GM19023 (cell line): ENCODE data around the gene RAB3IL1.
A peak's percentile ranks its signal among the peaks of the same experiment; 100 is the strongest.

Experiments used
- ATAC-seq: cut with Tn5 transposase; IDR thresholded peaks from one replicate; pipeline ENCODE4 v1.9.1; 2021; ENCODE audit warnings: mild to moderate bottlenecking, moderate library complexity; ENCODE audit not compliant: unreplicated experiment

The RAB3IL1 gene

DNA sequence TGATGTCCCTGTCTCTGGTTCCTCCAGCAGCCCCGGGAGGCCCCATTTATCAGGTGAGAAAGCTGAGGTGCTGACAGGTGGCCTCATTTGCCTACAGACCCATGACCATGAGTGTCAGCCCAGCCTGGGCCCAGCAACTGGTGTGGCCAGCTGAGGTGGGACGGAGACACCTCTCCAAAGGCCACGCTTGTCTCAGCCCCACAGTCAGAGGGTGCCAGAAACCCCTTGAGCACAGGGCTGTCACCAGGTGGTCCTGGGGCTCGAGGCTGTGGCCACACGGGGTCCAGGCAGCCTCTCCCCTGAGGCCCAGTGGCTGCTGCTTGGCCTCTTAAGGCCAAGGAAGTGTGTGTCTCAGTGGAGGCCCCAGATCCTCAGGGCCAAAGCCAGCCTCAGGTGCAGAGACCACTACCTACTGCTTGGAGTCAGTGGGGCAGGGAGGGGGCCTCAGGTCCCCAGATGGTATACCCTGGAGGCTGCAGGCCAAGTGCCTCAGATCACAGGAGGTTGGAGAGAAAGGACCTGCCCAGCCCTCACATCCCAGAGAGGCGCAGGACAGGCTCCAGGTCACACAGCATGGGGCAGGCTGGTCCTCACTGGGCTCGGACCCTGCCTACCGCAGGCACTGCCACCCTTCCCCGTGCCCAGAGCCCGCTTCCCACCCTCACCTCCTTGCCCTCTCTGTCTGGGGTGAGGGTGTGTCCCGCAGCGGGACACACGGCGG is 11.4 kb downstream of the RAB3IL1 start:
- no peak for ATAC-seq

DNA sequence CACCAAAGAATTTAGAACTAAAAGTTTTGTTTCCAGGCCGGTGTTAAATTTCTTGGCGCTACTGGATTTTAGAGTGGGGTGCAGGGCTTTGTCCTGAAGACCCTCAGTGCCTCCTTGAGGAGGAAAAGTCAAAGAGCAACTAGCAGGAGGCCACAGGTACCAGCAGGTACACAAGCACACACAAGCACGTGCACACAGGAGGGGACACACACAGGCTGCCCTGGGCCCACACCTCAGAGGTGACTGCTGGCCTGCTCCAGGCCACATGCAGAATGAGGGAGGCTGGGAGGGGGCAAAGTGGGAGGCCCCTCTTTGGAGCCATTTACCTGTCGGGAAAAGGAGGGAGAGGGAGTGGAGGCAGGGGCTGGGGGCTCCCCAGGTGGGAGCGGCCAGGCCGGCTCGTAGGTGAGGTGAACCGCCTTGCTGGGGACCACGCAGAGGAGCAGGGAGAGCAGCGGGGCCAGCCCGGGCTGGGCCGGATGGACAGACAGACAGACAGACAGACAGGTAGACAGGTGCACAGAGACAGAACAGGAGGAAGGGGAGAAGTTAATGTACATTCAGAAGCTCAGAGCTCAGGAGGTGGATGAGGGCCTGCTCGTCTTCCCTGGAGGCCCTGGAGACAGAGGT is 12.2 kb downstream of the RAB3IL1 start:
- ATAC-seq: no peak

DNA sequence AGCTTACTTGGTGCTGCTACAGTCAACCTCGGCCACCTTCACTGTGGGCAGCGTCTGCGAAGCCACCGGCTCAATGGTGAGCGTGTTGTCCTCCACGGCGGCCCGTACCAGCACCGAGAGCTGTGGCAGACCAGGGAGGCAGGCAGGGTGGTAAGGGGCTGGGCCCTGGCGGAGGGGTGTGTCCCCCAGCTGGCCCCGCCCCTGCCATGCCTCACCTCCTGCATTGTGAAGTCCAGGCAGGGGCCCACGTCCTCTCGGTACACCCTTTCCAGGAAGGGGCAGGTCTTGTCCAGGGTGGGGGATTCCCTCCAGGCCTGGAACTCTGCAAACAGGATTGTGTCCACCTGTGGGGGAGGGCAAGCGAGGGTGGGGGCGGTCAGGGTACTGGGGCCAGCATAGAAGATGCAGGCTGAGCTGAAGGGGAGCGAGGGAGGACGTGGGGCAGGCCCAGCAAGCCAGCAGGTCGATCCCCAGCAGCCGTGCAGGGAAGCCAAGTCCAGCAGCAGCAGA is 12.8 kb downstream of the RAB3IL1 start:
- no peak for ATAC-seq

DNA sequence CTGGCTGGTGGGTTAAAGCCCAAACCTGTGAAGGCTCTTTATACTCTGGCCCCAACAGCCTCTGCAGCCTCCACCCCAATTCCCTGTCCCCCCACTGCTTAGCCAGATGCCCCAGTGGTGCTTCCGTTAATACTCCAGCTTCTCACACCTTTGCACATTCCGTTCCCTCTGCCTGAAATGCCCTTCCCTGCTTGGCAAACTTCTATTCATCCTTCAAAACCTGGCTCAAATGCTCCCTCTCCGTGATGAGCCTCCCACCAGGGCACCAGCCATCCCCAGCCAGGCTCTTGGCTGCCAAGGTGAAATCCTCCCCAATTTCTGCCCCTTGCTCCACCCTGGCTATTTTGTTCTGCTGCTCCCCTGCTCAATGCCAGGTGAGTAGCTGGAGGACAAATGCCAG is 13.5 kb downstream of the RAB3IL1 start:
- no peak for ATAC-seq

DNA sequence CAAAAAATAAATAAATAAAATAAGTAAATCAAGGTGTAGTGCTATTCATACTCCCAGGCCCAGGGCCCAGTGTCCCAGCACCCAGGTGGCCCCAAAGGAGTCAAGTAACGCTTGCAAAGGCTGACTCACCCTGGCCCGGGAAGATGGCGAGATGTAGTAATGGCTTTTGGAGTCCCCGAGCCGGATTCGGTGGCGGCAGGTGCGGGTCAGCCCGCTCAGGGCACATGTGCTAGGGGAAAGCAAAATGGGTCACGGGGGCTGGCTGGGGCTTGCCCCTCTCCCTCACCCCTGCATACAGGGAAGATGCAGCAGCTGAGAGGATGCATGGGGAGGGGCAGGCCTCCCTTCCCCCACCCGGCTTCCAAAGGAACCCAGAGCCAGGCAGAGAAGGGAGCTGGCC is 15.1 kb downstream of the RAB3IL1 start:
- ATAC-seq: no peak

DNA sequence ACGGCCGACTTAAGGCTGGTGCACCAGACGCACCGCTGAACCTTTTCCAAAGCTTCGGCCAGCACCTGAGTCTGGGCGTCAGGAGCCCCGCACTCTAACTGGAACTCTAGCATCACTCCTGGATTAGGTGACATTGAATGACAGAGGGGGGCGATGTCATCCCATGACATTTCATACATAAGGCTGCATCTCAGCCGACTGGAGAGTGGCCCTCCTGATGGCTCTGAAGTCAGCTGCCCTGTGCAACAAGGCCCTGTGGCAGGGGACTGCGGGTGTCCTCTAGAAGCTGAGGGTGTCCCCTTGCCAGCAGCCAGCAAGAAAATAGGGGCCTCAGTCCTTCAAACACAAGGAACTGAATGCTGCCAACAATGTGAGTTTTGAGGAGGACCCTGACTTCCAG is 16.0 kb downstream of the RAB3IL1 start:
- no peak for ATAC-seq

DNA sequence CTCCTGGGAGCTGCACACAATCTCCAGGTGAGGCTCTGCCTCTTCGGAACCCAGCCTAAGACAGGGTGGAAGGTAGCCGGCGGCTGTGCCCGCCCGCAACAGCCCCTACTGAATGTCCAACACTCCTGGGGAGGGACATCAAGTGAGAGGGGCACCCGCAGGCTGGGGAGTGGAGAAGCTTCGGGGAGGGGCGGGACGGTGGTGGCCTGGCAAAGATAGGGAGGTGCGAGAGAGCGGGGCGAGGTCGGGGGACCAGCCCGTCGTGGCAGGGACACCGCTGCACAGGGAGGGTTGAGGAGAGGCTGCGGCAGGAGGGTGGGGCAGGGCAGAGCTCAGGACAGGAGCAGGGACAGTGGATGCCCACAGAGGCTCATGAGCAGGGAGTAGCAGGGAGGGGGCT is 17.1 kb downstream of the RAB3IL1 start:
- ATAC-seq: no peak

DNA sequence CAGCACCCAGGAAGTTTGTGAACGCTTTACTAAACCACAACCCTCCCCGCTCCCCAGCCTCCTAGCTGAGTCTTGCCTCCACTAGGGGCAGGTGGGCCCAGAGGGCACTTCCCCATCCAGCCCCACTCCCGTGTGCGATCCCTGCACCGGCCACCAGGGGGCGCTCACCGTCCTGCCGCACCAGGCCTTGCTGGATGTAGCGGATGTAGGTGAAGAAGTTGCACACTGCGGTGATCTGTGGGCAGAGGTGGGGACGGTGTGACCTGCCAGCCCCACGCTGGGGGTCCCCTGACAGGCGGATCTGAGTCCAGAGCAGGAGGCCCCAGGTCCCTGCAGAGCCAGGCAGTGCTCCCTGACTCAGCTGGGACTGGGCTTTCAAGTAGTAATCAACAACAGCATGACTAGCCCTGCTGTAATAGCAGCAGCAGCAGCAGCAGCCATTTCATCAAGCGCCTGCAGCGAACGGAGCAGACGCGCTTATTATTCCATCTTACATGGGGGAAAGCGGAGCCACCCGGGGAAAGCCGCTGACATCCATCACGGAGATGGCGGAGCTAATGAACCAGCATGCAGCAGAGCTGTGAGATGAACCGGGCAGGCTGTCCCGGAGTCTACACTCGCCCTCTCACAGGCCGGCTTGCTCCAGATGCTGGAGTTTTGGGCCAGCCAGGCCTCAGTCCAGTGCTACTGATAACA is 18.1 kb downstream of the RAB3IL1 start:
- ATAC-seq: no peak

DNA sequence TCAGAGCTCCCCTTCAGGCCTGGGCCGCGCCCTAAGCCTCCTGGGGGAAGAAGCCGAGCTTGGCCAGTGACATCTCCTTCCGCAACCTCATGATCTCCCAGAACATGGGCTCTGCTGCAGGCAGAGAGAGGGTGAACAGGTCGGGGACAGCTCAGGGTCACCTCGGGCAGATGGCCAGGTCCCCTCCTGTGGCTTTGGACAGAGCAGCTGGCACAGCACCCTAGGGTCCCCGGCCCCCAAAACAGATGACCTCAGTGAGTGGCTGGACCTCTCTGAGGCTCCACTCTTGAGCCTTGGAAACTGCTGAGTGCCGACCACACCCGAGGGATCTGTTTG is 19.2 kb downstream of the RAB3IL1 start:
- ATAC-seq: no peak

DNA sequence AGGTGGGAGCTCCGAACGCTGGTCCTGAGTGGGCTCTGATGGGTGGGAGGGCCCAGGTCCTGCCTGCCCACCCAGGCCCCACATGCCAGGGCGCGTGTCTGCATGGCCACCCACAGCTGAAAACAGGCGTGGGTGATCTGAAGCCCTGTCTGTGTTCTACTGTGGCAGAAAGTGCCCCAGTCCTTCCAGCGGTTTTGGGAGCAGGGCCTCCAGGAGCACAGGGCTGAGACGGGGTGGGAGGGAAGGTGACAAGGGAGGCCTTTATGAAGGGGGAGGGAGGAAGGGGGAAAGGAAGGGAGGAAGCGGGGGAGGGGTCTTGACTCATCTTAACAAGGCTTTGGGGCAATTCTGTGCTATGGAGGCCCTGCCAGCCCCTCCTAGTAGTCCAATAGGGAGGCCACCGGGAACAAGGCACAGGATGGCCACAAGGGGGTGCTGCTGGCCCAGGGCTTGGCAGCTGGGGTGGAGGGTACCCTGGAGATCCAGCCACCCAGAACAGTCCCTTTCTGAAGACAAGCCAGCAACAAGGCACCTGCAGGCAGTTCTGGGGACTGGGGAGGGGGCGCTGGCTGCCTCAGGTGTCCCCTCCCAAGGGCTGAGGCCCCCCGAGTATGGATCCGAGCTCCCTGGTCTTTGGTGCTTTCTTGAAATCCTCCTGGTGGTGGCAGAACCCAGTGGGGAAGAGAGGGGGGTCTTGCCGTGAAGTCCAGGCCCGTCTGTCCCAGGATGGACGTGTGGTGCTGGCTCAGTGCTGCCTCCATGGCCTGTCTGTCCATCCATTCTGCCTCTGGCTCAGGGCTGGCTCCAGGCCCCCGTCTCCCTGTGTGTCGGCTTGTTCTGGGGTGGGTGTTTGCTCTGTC is 19.7 kb downstream of the RAB3IL1 start:
- ATAC-seq: no peak

DNA sequence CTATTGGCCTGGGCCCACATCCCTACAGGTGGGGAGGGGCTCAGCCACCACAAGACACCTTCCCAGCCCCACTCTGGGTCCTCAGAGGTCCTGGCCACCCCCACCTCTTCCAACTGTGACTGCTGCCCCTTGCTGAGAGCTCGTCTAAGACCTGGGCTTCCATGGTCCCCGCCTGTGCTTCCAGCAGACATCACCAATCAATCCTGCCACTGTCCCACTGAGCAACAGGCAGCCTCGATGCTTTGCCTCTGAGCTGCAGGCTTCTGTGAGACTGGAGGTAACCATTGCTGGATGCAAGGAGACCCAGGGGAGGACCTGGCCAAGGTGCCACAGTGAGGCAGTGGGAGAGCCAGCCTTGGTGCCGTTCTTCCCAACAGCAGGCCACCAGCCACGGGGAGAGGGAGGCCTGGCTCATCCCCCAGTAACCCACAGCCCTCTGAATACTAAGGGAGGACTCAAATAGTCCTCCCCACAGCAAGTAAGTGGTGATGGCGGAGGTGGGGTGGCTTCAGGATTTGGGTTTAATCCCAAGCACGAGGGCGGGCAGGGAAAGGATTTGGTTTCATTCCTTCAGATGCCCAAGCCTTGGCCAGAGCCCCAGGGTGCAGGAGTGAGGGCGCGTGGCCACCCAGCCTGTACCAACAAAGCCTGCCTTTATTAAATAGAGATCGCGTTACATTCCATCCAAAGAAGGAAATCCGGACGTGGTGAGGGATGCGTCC is 20.5 kb downstream of the RAB3IL1 start:
- no peak for ATAC-seq

DNA sequence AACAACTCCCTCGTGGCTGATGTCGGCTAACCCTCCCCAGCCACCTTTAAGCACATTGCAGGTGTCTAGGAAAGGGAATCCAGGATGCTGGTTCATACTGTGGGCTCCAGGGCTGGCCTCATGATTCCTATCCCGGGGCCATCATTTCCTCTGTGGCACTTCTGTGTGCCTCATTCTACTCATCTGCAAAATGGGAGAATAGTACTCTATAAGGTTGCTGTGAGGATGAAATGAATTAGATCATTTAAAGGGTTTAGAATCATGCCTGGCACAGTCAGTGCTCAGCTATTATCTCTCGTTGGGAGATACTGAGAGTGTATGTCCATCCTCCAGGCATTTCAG is 21.7 kb downstream of the RAB3IL1 start:
- ATAC-seq: no peak

DNA sequence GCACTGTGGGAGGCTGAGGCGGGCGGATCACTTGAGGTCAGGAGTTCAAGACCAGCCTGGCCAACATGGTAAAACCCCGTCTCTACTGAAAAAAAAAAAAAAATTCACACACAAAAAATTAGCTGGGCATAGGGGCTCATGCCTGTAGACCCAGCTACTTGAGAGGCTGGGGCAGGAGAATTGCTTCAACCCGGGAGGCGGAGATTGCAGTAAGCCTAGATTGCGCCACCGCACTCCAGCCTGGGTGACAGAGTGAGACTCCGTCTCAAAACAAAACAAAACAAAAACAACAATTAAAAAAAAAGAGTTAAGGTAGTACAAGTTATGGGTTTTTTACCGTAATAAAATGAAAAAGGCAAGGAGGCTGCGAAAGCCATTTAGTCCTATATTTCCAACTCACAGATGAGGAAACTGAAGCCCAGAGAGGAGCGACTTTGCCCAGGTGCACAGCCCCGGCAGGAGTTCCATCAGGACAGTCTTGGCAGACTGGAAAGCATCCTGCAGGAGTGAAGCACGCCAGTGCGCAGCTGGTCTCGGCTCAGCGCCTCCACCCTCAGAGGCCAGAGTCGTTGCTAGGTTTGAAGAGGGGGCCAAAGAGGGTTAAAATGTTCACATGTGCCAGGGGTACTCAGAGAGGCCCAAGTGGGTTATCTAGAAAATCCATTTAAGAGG is 22.2 kb downstream of the RAB3IL1 start:
- no peak for ATAC-seq

DNA sequence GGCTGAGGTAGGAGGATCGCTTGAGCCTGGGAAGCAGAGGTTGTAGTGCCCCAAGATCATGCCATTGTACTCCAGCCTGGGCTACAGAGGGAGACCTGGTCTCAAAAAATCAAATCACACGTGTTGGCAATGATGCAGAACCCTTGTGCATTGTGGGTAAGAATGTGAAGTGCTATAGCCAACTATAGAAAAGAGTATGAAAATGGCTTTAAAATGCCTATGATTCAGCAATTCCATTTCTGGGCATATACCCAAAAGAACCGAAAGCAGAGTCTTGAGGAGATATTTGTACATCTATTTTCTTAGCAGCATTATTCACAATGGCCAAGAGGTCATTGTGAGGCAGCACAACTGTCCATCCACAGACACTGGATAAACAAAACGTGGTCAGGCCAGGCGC is 23.4 kb downstream of the RAB3IL1 start:
- no peak for ATAC-seq

DNA sequence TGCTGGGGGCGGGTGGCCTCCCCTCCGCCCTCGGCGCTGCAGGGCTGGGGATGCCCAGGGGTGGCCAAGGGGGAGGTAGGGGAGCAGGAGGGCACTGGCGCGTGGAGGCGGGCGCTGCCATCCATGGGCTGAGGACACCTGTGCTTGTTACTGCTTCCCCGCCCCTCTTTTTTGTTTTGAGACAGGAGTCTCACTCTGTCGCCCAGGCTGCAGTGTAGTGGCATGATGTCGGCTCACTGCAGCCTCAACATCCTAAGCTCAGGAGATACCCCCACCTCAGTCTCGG is 25.3 kb downstream of the RAB3IL1 start:
- ATAC-seq: peak; percentile 40

DNA sequence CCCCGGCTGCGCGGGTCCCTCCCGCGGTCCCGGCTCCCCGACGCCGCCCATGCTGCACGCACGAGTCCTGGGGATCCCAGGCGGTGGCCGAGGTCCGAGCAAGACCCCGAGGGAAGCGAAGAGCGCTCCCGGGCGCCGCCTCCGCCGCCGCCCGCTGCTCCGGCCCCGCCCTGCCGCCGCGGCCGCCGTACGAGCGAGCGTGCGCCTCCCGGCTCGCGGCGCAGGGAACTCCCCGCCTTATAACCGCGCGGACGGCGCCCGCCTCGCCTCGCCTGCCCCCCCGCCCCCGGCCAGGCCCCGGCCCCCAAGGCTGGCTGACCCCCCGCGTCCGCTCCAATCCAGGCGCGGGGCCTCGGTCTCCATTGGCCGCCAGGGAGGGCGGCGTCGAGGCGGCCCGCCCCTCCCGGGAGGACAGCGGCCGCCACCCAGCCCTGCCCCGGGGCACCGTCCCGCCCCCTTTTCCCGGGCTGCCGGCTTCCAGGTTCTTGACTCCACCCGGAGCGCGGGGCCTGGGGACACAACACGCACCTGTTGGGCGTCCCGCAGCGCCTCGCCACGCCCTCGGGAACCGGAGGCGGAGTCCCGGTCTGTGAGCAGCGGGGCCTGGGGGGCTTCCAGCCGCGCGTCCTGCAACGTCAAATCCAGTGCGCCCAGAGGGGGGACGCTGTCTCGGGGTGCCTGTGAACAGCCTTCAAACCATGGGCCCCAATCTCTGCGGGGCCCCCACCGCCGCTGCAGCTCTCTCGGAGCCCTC is 25.9 kb downstream of the RAB3IL1 start, which contains the start of gene FADS3:
Gene FADS3 (minus strand): TSS at position 215 of the 754 bp plus-strand sequence. CDS start 164 bp downstream, at position 51.
- ATAC-seq: peak; percentile 70

DNA sequence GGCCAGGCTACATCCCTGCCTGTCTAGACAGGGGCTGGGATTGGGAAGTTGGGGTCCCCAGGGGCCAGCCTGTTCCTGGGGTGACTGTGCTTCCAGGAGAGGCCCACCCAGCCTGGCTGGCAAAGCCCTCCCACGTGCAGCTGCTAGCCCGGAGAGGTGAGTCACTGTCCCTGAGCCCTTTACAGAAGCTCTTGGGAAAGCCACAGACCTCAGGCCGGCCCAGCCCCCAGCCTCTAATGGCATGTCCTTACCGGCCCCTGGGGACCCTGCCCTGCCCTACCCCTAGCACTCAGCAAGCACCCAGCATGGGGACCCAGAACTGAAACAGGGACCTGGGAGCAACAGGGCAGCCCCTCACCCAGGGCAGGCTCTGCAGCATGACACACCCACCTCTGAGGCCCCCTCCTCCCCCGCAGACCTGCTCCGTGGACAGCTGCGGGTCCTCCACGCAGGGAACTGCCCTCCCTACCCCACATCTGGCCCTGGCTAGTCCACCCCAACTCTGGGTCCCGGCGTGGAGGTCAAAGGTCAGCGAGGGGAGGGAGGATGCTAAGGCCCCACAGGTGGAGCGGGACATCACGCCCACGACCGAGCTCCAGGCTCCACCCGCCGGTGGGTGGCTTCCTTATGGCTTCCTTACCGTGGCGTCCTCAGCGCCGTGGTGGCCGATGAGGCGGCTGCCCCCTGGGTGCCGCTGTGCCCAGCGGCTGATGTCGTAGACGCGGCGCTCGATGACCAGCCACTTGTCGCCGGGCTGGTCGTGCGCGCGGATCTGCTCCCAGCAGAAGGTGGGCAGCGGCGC is 26.6 kb downstream of the RAB3IL1 start:
- ATAC-seq: peak; percentile 22

DNA sequence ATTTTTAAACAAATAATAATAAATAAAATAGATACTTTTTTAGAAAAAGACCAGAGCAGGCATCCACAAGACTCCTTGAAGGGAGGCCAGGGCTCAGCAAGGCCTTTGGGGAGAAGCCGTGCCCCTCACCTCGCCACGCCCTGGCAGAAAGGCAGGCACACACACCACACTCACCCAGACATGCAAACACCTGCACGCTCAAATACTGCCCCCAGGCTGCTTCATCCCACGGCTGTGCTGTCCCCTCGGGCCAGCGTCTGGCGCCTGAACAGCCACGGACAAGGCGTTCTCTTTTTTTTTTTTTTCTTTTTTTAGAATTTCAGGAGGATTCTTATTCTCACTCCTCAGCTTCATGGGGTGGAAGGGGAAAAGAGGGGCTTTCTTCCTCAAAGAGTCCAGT is 27.5 kb downstream of the RAB3IL1 start:
- no peak for ATAC-seq

DNA sequence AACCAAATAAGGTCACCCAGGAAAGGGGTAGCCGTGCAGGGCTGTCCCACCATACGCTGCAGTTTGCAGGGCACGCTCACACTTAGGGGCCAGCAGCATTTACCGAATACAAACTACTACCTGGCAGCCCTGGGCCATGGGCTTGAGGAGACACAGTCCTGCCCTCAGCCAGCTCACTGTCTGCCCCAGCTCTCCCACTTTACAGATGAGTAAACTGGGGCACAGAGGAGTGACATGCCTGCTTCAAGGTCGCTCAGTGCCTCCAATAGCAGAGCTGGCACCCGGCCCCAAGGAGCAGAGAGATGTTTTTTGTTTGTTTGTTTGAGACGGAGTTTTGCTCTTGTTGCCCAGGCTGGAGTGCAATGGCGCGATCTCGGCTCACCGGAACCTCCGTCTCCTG is 28.8 kb downstream of the RAB3IL1 start:
- ATAC-seq: no peak
